G401.6 (cell line): ENCODE measurements around the gene PDCD6IP.
A peak's percentile ranks its signal among the peaks of the same experiment; 100 is the strongest.
"Not testable (repeated sequence)": the region's sequence is repeated elsewhere in the genome, so short reads cannot be mapped to it uniquely, and the experiment has no call there.

Experiments used
- FAIRE-seq: peaks from 2 replicates; lab custom pipeline; 2012; peaks lifted over from hg19 to GRCh38; lab: Jason Lieb, UNC

PDCD6IP gene

DNA sequence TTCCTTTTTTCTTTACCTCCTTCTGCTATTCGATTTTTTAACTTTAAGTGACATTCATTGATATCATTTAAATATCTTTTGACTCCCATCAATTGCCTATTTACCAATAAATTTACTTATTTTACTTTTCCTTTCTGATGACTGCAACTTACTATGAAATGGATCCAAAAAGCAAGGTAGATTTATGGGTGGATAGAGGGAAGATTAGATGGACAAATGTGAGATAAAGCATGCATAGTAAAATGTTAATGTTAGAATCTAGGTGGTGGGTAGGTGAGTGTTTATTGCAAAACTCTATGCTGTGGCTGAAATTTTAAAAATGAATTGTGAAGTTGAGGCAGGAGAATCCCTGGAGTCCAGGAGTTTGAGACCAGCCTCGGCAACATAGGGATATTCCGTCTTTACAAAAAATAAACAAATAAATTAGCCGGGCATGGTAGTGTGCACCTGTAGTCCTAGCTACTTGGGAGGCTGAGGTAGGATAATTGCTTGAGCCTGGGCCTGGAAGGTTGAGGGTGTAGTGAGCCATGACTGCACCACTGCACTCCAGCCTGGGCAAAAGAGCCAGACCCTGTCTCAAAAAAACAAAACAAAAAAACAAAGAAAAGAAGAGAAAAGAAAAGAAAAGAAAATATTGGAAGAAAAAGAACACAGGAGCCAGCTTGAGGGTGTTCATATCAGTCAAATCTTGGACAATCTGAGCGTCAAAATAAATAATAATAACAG is 6.1 kb upstream of the PDCD6IP start:
- FAIRE-seq, result no peak

DNA sequence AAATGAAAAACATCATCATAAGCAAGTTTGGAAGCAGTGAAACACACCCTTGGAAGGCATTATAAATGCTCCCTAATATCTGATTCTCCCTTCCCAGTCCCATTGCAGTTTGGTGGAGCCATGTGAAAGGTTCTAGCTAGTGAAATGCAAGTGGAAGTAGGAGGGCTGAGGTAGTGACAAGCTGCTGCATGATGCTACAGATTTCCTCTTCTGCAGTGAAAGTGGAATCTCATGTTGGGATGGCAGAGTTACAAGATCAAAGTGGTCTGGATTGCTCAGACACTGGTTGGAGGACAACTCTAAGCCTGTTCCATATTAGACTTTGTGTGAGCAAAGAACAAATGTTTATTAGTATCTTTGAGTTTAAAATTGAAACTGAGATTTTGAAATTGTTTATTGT is 3.3 kb upstream of the PDCD6IP start:
- no peak for FAIRE-seq

DNA sequence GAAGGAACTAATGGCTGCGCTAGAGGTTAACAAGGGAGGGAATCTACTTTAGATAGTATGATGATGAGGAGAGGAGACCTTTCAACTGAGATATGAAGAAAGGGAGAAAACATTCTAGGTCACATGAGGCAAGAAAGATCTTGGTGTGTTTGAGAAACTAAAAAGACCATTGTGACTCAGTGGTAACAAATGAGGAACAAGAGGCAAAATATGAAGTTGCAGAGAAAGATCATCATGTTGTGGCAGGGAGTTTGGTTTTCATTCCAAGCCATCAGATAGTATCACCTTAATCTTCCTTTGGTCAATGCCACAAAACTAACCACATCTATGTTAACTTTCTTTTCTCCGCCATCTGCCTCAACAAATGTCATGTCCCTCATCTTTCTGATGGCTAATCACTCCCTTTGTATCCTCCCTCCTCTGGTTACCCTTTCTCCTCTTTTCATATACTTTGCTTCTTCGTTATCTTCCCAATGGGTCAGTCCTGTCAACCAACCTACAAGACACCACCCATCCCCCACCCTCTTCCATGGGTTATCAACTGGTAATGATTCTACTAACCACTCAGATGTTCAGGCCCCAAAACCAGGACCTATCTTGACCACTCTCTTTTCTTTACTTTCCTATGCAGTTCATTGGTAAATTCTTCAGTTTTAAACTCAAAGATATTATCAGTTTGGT is 2.4 kb upstream of the PDCD6IP start:
- FAIRE-seq, result no peak

DNA sequence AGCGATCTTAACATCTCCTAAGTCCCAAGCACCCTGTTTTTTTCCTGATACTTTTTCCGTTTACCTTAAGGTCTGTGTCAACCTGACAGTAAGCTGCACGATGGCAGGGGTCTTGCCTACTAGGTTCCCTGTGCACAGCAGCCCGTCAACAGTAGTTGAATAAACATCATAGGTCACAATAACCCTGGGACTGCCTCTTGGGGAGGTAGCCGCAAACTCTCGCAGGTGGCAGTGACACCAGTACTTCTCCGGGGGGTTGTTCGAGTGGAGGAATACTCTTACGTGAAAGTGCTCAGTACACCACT is 365 bp upstream of the PDCD6IP start:
- no peak for FAIRE-seq

DNA sequence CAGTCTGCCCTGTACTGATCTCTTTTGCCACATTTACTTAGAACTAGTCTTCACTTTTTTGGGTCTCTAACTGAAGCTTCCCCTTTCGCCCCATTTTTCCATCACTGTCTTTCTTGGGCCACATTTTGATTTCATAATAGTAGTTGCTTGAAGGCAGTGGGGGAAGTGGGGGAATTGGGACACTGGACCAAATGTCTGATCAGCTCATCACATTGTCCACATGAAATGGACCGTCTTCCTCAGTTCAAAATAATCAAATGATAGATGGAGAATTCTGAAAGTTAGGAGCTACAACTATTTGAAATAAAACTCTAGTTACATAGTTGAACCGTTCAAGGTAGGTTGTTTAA is 747 bp downstream of the PDCD6IP start:
- FAIRE-seq, result no peak

- no peak for FAIRE-seq
Measured at GRCh38 chr3:33803252-33803651, 4.8 kb downstream of the PDCD6IP start.

- no peak for FAIRE-seq
Measured at GRCh38 chr3:33803894-33804526, 5.6 kb downstream of the PDCD6IP start.

DNA sequence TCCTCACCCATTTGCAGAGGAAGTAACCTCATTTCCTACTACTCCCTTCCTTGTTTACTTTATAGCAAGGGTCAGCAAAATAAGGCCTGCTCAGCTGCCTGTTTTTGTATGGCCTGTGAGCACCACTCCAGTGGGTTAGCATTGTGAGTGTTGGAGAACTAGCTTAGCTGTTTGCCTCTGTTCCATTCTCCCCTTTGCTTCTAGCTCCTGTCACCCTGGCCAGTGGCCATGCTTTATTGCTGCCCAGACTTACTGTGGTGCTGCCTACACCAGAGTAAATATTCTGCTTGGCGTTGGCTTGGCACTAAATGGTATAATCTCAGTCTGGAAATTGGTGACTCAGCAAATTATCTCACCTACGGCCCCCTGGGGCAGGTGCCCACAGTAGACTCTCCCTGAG is 8.8 kb downstream of the PDCD6IP start:
- FAIRE-seq, result no peak

DNA sequence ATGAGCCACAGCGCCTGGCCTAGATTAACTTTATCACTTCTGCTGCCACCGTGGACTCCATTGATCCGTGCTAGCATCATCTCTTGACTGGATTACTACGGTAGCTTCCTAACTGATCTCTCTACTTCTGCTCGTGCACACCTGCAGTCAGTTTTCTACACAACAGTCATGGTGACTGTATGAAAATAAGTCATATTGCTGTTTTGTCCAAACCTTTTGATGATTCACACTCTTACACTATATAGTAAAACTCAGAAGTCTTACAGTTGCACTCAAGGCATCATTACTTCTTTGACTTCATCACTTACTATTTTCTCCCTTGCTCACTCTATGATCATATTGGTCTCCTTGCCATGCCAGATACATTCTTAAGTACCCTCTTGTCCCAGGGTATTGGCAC is 10.1 kb downstream of the PDCD6IP start:
- FAIRE-seq, result no peak

GRCh38 chr3:33810545-33810944 is 12.1 kb downstream of the PDCD6IP start:
- no peak for FAIRE-seq

DNA sequence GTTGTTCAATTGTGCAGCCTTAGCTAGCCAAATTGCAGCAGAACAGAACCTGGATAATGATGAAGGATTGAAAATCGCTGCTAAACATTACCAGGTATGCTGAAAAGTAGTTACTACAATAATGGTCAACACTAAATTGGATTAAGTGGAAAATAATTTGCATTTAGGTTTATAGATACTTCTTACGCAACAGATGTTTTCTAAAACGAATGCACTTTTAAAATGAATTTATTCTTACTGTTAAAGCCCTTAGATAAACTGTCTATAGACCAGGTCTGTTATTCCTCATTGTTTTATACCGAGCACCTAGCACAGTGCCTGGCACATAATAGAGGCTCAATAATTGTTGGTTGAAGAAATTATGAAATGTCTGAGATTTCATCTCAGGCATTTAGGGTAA is 23.6 kb downstream of the PDCD6IP start:
- no peak for FAIRE-seq

DNA sequence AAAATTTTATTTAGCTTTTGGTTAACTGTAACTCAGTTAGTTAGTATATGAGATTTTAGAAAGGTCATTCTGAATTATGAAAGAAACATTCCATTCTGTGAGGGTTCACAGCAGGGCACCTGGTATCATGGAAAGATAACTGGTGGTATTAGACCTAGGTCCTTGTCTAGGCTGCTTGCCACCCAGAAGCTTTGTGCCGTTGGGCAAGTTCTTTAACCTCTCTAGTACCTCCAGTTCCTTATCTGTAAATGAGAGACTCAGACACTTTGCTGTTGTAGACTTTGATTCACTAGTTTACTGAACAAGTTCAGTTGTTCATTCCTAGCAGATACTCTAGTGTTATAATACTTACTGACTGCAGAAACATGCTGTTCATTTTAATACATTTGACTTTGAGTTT is 25.4 kb downstream of the PDCD6IP start:
- FAIRE-seq, result no peak

GRCh38 chr3:33825111-33825510 is 26.7 kb downstream of the PDCD6IP start:
- no peak for FAIRE-seq

DNA sequence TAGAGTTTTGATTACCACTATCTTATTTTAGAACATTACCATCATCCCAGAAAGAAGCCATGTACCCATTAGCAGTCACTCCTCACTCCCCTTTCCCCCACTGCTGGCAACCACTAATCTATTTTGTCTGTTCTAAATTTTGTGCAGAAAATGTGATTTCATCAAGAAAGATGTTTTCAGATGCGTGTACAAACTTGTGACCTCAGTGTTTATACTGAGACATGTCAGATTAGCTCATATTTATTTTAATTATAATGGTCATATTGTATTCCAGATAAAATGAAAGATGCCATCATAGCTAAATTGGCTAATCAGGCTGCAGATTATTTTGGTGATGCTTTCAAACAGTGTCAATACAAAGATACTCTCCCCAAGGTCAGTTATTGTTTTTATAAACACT is 27.8 kb downstream of the PDCD6IP start:
- FAIRE-seq, result no peak

GRCh38 chr3:33826688-33827087 is 28.3 kb downstream of the PDCD6IP start:
- no peak for FAIRE-seq

DNA sequence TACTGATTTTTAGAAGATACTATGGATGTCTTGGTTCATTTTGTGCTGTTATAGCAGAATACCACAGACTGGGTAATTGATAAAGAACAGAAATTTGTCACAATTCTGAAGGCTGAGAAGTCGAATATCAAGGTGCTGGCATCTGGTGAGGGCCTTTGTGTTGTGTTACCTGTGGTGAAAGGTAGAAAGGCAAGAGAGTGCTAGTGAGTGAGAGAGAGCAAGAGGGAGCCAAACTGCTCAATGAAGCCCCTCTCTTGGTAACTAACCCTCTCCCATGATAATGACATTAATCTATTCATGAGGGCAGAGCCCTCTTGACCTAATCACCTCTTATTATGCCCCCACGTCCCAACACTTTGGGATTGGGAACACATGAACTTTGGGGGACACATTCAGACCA is 31.3 kb downstream of the PDCD6IP start:
- FAIRE-seq, result no peak

GRCh38 chr3:33831053-33831452 is 32.6 kb downstream of the PDCD6IP start:
- FAIRE-seq, result no peak

GRCh38 chr3:33833408-33834095 is 35.1 kb downstream of the PDCD6IP start:
- FAIRE-seq, result no peak

DNA sequence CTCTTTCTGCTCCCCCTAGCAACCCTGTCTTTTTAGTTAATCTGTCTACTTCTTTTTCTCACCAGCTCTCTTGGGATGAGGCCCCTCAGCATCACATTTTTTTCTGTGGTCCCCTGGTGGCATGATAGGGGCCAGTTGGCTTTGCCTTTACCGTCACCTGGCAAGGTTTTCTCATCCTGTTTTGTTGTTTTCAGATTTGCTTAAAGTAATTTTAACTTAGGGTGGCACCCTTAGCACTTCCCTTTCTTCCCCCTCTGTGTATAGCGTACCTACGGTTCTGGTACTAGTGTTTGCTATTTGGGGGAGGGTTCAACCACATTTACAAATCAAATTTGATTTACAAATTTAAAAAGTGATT is 35.6 kb downstream of the PDCD6IP start:
- no peak for FAIRE-seq

DNA sequence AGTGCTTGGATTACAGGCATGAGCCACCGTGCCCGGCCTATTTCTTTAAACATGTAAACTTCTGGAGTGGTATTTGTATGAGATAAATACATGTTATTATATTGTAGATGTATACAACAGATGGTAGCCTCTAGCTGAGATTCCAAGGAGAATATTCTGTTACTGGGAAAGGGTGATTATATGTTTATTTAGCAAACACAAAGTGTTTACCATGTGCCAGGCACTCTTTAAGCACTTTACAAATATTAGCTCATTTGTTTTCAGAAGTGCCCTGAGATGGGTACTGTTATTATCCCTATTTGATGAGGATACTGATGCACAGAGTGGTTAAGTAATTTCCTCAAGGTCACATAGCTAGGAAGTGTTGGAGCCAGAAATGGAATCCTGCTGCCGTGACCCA is 38.8 kb downstream of the PDCD6IP start:
- FAIRE-seq, result not testable (repeated sequence)

GRCh38 chr3:33839283-33839682 is 40.9 kb downstream of the PDCD6IP start:
- FAIRE-seq, result peak; percentile 3

GRCh38 chr3:33840179-33840578 is 41.7 kb downstream of the PDCD6IP start:
- no peak for FAIRE-seq

DNA sequence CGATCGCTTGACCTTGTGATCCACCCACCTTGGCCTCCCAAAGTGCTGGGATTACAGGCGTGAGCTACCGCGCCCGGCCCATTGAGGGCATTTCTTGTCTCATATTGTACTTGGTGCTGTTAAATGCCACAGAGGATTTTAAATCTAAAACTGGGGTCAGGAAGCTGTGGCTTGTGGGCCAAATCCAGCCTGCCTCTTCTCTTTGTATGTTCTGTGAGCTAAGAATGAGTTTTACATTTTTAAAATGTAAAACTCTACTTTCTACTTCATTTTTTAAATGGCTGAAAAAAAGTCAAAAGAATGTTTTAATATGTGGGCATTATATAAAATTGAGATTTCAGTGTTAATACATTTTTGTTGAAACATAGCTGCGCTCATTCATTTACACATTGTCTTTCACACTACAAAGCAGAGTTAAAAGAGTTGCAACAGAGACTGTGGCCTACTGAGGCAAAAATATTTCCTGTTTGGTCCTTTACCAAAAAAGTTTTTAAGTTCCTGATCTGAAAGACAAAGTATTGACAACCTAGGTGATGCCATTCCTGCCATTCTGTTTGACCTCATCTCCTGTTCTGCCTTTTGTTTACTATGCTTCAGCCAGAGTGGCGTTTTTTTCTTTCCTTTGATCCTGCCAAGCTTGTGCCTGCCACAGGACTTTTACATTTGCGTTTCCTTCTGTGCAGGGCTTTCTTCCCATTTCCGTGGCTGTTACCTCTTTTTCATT is 50.4 kb downstream of the PDCD6IP start:
- FAIRE-seq, result no peak
